CD4-positive, alpha-beta T cell (primary cell): ENCODE results near the gene DKK2. TPM values are rescaled to one million over a fixed set of nuclear protein-coding genes. Genes with fewer than 3 reads are reported as not detected.

Source experiments
- ATAC-seq: fragments of 200-7000 bp; cut with Tn5 transposase; one replicate; pipeline ENCODE4 v1.10.0; 2022; ENCODE audit warnings: mild to moderate bottlenecking; ENCODE audit not compliant: poor library complexity
- CTCF ChIA-PET: fragments of 350-600 bp; sonication (Branson Sonifier 250); formaldehyde crosslinking; loops from one replicate; lab custom pipeline; 2021; ENCODE audit warnings: antibody characterized with exemption, inconsistent platforms; lab: Charles Lee
- POLR2A ChIA-PET: fragments of 350-600 bp; sonication (Branson Sonifier 250); formaldehyde crosslinking; loops from one replicate; lab custom pipeline; 2021; ENCODE audit warnings: antibody characterized with exemption, inconsistent platforms; lab: Charles Lee
- DNase-seq, 14 experiments: peaks; one replicate each; pipeline ENCODE4 v3.0.0-alpha.2; 2013 to 2020; ENCODE audit warnings: mixed read lengths in 2 of 14
- H3K27ac ChIP-seq, 2 donors: one replicate each; pipeline versions ENCODE4 v1.5.1 to v1.7.0; 2013; ENCODE audit warnings: low read length in 2 of 2, low read depth in 1 of 2, mild to moderate bottlenecking in 1 of 2
- H3K27me3 ChIP-seq, 2 experiments: 1 replicate in 1 of 2; 2 replicates in 1 of 2; pipeline versions ENCODE4 v1.6.1 to v1.7.0; 2013; ENCODE audit warnings: low read length in 2 of 2, control low read depth in 1 of 2, mild to moderate bottlenecking in 1 of 2, moderate library complexity in 1 of 2; ENCODE audit not compliant: insufficient read depth in 2 of 2, control insufficient read depth in 1 of 2
- H3K36me3 ChIP-seq: one replicate; pipeline ENCODE4 v1.6.1; 2013; ENCODE audit warnings: low read length, control low read depth; ENCODE audit not compliant: insufficient read depth
- H3K4me1 ChIP-seq: one replicate; pipeline ENCODE4 v1.6.1; 2013; ENCODE audit warnings: low read length, control low read depth; ENCODE audit not compliant: insufficient read depth
- H3K4me3 ChIP-seq: one replicate; pipeline ENCODE4 v1.5.1; 2013; ENCODE audit warnings: mild to moderate bottlenecking, low read length, moderate library complexity
- H3K9me3 ChIP-seq, 2 experiments: 1 replicate in 1 of 2; 2 replicates in 1 of 2; pipeline versions ENCODE4 v1.6.1 to v1.7.0; 2013; ENCODE audit warnings: low read length in 2 of 2, mild to moderate bottlenecking in 2 of 2, control low read depth in 1 of 2, moderate library complexity in 1 of 2; ENCODE audit not compliant: control insufficient read depth in 1 of 2, insufficient read depth in 1 of 2
- H3K27ac Mint-ChIP-seq: one replicate; pipeline ENCODE4 v1.8.0; 2020; ENCODE audit warnings: mixed read lengths
- H3K27me3 Mint-ChIP-seq: one replicate; pipeline ENCODE4 v1.8.0; 2021; ENCODE audit warnings: mixed read lengths
- H3K36me3 Mint-ChIP-seq: one replicate; pipeline ENCODE4 v1.8.0; 2021; ENCODE audit warnings: low read depth, mixed read lengths
- H3K4me1 Mint-ChIP-seq: one replicate; pipeline ENCODE4 v1.8.0; 2021; ENCODE audit warnings: low read depth, mixed read lengths
- H3K4me3 Mint-ChIP-seq: one replicate; pipeline ENCODE4 v1.8.0; 2020; ENCODE audit warnings: mild to moderate bottlenecking, mixed read lengths
- H3K9me3 Mint-ChIP-seq: one replicate; pipeline ENCODE4 v1.8.0; 2020; ENCODE audit warnings: mixed read lengths
- intact Hi-C, 2 experiments: fragments of 100-400 bp; cut with DNase I in 1 of 2; cut with micrococcal nuclease in 1 of 2; formaldehyde crosslinking; loops; one replicate each; pipeline versions ENCODE4 v1.15.1 to v1.9.0; 2023 to 2025; cut with DNase I, micrococcal nuclease
- total RNA-seq, 174 experiments: library from RNA in 2 of 174; stranded (reverse) in 2 of 174; gene quantifications; one replicate each; pipeline ENCODE4 v1.2.3 and lab custom pipeline; 2021 to 2026
- TF ChIP-seq, protein P1 (sequence below): fragments of 200-600 bp; IDR thresholded peaks from one replicate; pipeline ENCODE4 v1.8.0; 2022; ENCODE audit warnings: antibody characterized with exemption, mild to moderate bottlenecking

DKK2 gene
- total RNA-seq, 2 experiments from 2014 or later, result not detected

GRCh38 chr4:107066621-107067020 lies 30.5 kb upstream of the DKK2 start:
- Mint-ChIP-seq H3K27ac (no peak overlapping the region), H3K27me3 (no peaks in the 10 kb centered on the region), H3K4me3 (no peak overlapping the region), H3K36me3 (no peaks in the 10 kb centered on the region), H3K4me1 (no peaks in the 10 kb centered on the region), H3K9me3 (no peaks in the 10 kb centered on the region)
- Histone ChIP-seq H3K4me3 (no peak overlapping the region), H3K4me1 (no peaks in the 10 kb centered on the region), H3K9me3 (no peaks in the 10 kb centered on the region), H3K36me3 (no peaks in the 10 kb centered on the region), H3K27ac (no peak overlapping the region), H3K27me3 (no peaks in the 10 kb centered on the region)
- no peak for ATAC-seq
- ChIA-PET CTCF (no interaction called here), POLR2A (no interaction called here)
- intact Hi-C loops, result no loop called here
- DNase-seq, result no peak
- TF ChIP-seq, protein P1, sequence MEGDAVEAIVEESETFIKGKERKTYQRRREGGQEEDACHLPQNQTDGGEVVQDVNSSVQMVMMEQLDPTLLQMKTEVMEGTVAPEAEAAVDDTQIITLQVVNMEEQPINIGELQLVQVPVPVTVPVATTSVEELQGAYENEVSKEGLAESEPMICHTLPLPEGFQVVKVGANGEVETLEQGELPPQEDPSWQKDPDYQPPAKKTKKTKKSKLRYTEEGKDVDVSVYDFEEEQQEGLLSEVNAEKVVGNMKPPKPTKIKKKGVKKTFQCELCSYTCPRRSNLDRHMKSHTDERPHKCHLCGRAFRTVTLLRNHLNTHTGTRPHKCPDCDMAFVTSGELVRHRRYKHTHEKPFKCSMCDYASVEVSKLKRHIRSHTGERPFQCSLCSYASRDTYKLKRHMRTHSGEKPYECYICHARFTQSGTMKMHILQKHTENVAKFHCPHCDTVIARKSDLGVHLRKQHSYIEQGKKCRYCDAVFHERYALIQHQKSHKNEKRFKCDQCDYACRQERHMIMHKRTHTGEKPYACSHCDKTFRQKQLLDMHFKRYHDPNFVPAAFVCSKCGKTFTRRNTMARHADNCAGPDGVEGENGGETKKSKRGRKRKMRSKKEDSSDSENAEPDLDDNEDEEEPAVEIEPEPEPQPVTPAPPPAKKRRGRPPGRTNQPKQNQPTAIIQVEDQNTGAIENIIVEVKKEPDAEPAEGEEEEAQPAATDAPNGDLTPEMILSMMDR, result no peak

DNA sequence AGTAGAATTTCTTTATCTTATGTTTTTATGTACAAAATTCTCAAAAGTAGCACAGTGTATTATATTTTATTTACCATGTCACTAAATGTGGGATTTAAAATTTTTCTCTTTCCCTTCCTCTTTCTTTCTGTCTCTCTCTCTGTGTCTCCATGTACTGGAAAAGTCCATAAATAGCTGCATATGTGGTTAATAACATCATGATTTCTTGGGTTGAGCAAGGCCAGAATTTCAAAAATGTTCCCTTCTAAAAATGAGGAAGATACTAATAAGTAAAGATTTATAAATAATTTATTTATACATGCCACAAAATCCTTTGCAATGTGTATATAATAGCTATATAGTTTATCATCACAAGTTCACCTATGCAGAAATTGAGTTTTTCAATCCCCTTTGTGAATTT lies 29.1 kb upstream of the DKK2 start:
- POLR2A ChIA-PET, result no interaction called here
- Histone ChIP-seq H3K36me3 (no peaks in the 10 kb centered on the region), H3K9me3 (no peaks in the 10 kb centered on the region), H3K27me3 (no peaks in the 10 kb centered on the region), H3K4me3 (no peak overlapping the region), H3K4me1 (no peaks in the 10 kb centered on the region), H3K27ac (no peak overlapping the region)
- no peak for DNase-seq
- Mint-ChIP-seq H3K4me1 (no peaks in the 10 kb centered on the region), H3K36me3 (no peaks in the 10 kb centered on the region), H3K4me3 (no peak overlapping the region), H3K27ac (no peak overlapping the region), H3K27me3 (no peaks in the 10 kb centered on the region), H3K9me3 (no peaks in the 10 kb centered on the region)
- no peak for ATAC-seq
- intact Hi-C loops, result no loop called here
- TF ChIP-seq, protein P1, result no peak
- CTCF ChIA-PET, result no interaction called here

GRCh38 chr4:107060388-107060787 lies 24.3 kb upstream of the DKK2 start:
- H3K4me1 Mint-ChIP-seq, result no peaks in the 10 kb centered on the region
- DNase-seq, result no peak
- intact Hi-C loops, result no loop called here
- Histone ChIP-seq H3K4me3 (no peak overlapping the region), H3K9me3 (no peaks in the 10 kb centered on the region), H3K27me3 (no peaks in the 10 kb centered on the region), H3K27ac (no peak overlapping the region), H3K36me3 (no peaks in the 10 kb centered on the region), H3K4me1 (no peaks in the 10 kb centered on the region)
- H3K9me3 Mint-ChIP-seq, result no peaks in the 10 kb centered on the region
- H3K36me3 Mint-ChIP-seq, result no peaks in the 10 kb centered on the region
- TF ChIP-seq, protein P1, result no peak
- POLR2A ChIA-PET, result no interaction called here
- CTCF ChIA-PET, result no interaction called here
- H3K4me3 Mint-ChIP-seq, result no peak overlapping the region
- no peak for ATAC-seq
- no peaks in the 10 kb centered on the region for H3K27me3 Mint-ChIP-seq
- H3K27ac Mint-ChIP-seq, result no peak overlapping the region
